Lower lobe of right lung (tissue), 2 donors: ENCODE data around the gene PEAK1. TPM values are rescaled to one million over a fixed set of nuclear protein-coding genes. Genes with fewer than 3 reads are reported as not detected.

ENCODE experiments used
- ATAC-seq, 2 donors: fragments of 200-7000 bp; cut with Tn5 transposase; one replicate each; pipeline ENCODE4 v1.9.1; 2020 to 2022; ENCODE audit warnings: mild to moderate bottlenecking in 2 of 2, moderate library complexity in 2 of 2
- DNase-seq: peaks from one replicate; pipeline ENCODE4 v3.0.0-alpha.2; 2020
- H3K27ac ChIP-seq: fragments of 200-600 bp; one replicate; pipeline ENCODE4 v1.8.0; 2022
- H3K27me3 ChIP-seq: fragments of 200-600 bp; one replicate; pipeline ENCODE4 v1.8.0; 2022; ENCODE audit warnings: low read depth
- H3K36me3 ChIP-seq: fragments of 200-600 bp; one replicate; pipeline ENCODE4 v1.8.0; 2022; ENCODE audit warnings: mild to moderate bottlenecking
- H3K4me1 ChIP-seq: fragments of 200-600 bp; one replicate; pipeline ENCODE4 v1.8.0; 2022
- H3K4me3 ChIP-seq: fragments of 200-600 bp; one replicate; pipeline ENCODE4 v1.8.0; 2022; ENCODE audit warnings: mild to moderate bottlenecking
- H3K9me3 ChIP-seq: fragments of 200-600 bp; one replicate; pipeline ENCODE4 v1.8.0; 2022
- intact Hi-C: fragments of 100-400 bp; cut with DNase I; formaldehyde crosslinking; loops from one replicate; pipeline ENCODE4 v1.11.0; 2022
- total RNA-seq: library from RNA; stranded (reverse); fragmentation: NEBNext Ultra II Directional; extraction: Animal tissue kit (Norgen Biotek cat#: 25700); gene quantifications from one replicate; pipeline ENCODE4 v1.2.1, GENCODE V29; 2021
- TF ChIP-seq, protein P1 (sequence below): fragments of 200-600 bp; IDR thresholded peaks from one replicate; pipeline ENCODE4 v1.8.0; 2022; ENCODE audit warnings: antibody characterized with exemption, mild to moderate bottlenecking
- donor health status: DM: no; HTN: yes; CAD: no; lungs with severe emphysema.

Gene PEAK1
- total RNA-seq, 1 donor from 2014 or later = 112 TPM

DNA sequence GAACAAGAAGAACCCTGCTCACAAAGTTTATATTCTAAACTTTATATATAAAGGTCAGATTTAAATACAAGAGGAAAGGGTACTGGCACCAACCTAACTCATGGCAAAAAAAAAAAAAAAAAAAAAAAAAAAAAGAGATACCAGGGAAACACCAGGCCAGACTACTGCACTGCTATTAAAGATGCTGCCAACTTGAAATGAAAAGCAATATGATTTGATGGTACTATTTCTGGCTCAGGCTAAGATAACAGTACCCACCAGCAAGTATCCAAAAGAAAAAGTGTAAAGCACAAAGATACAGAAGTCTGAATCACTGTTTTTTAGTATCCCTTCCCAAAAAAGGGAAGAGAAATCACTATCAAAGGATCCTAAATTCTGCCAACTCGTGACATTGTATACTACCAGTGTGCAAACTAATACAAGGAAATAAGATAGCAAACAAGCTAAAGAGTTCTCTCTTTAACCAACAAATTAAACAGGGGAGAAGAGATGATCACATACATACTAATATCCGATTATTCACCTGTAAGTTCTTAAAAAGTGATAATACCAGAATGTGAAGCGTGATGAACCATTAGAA lies 28.4 kb downstream of the PEAK1 start:
- Histone ChIP-seq H3K27me3 (no peaks in the 10 kb centered on the region), H3K27ac (no peak overlapping the region), H3K36me3 (no peaks in the 10 kb centered on the region), H3K4me3 (no peak overlapping the region), H3K4me1 (peaks cover 17% of the 10 kb centered on the region), H3K9me3 (peaks cover 19% of the 10 kb centered on the region)
- no peak for DNase-seq
- no peak for ATAC-seq
- intact Hi-C loops = no loop called here
- TF ChIP-seq, protein P1, sequence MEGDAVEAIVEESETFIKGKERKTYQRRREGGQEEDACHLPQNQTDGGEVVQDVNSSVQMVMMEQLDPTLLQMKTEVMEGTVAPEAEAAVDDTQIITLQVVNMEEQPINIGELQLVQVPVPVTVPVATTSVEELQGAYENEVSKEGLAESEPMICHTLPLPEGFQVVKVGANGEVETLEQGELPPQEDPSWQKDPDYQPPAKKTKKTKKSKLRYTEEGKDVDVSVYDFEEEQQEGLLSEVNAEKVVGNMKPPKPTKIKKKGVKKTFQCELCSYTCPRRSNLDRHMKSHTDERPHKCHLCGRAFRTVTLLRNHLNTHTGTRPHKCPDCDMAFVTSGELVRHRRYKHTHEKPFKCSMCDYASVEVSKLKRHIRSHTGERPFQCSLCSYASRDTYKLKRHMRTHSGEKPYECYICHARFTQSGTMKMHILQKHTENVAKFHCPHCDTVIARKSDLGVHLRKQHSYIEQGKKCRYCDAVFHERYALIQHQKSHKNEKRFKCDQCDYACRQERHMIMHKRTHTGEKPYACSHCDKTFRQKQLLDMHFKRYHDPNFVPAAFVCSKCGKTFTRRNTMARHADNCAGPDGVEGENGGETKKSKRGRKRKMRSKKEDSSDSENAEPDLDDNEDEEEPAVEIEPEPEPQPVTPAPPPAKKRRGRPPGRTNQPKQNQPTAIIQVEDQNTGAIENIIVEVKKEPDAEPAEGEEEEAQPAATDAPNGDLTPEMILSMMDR = no peak

DNA sequence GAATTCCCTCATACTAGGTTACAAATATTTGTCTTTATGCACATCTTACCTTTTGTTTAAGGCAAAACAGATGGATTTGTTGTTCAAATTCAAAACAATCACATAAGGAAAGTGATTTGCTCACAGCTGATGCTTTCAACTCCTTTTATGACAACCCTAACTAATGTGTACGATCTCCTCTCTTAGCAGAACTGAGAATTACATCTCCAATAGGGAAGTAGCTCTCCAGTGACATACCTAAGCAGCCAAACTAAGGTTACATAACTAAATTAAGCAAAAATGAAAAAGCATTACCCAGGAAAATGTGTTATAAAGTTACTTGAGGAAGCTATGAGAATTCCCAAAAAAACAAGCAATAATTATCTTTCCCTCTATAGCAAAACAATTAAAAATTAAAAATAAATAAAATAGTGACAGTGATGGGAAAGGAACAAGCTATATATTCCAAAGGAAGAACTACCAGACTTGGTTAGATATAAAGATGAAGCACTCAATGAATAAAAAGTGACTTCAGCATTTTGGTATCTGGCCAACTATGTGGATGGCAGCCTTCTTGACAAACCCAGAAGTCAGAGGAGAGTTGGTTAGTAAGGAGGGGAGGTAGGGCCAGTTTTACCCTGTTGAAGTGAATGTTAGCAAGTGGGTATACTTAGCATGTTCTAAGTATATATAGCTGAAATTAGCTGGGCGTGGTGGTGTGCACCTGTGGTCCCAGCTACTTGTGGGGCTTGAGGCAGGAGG lies 32.4 kb downstream of the PEAK1 start:
- Histone ChIP-seq H3K4me3 (no peak overlapping the region), H3K27me3 (no peaks in the 10 kb centered on the region), H3K4me1 (peaks cover 30% of the 10 kb centered on the region), H3K27ac (no peak overlapping the region), H3K36me3 (no peaks in the 10 kb centered on the region), H3K9me3 (no peaks in the 10 kb centered on the region)
- no peak for ATAC-seq
- intact Hi-C loops = no loop called here
- DNase-seq = no peak
- TF ChIP-seq, protein P1 = no peak

DNA sequence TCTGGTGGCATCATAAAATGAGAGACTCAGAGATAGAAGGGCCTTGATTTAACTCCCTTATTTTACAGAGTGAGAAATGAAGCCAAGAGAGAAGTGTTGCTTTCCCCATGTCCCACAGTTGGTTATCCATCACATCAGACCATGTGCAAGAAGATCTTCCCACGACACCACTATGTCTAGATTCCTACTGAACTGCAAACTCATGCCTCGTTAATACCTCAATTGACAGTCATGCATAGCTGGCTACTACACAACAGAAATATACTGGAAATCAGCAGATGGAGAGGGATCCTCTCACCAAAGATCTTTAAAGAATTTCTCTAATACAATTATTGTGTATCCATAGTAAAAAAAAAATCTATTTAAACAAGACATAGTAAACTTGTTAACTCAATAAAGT lies 33.3 kb downstream of the PEAK1 start:
- peaks cover 30% of the 10 kb centered on the region for H3K4me1 ChIP-seq
- H3K27me3 ChIP-seq = no peaks in the 10 kb centered on the region
- no peak for ATAC-seq

DNA sequence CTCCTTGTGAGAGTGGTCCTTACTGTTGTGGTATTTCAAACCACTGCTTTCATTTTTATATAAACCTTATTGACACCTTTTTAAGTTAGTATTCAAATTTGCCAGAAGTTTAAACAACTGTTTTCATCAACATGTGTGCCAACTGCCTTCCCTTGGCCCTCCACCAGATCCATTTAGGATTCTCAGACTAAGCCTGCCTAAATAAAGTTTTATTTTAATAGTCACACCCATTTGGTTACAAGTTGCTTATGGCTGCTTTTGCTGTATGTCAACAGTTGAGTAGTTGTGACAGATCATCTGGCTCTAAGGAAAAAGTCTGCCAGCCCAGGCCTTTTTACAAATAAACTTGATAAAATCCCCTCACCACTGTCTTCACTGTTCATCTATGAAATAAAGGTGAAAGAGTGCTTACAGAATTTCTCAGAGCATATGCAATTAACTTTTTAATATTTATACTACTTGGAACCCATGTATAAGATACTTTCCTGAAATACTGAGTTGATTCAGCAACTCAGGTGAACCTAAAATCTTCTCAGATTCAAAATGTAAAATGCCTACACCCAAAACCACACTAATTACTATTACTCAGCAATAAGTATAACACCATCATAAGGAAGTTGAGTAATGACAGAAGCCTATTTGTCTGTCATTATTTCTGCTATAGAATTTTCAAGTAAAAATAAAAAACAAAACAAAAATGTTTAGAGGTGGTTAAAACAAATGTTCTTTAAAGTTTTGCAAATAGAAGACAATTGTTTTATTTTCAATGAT lies 35.1 kb downstream of the PEAK1 start:
- H3K4me3 ChIP-seq = no peak overlapping the region
- intact Hi-C loops = no loop called here
- no peak for DNase-seq

More for the DNA sequence above, 33.3 kb downstream of the PEAK1 start:
- no peak overlapping the region for H3K27ac ChIP-seq
- H3K9me3 ChIP-seq = no peaks in the 10 kb centered on the region
- no peak for DNase-seq
- intact Hi-C loops = no loop called here
- TF ChIP-seq, protein P1 = no peak
- H3K36me3 ChIP-seq = no peaks in the 10 kb centered on the region
- H3K4me3 ChIP-seq = no peak overlapping the region

DNA sequence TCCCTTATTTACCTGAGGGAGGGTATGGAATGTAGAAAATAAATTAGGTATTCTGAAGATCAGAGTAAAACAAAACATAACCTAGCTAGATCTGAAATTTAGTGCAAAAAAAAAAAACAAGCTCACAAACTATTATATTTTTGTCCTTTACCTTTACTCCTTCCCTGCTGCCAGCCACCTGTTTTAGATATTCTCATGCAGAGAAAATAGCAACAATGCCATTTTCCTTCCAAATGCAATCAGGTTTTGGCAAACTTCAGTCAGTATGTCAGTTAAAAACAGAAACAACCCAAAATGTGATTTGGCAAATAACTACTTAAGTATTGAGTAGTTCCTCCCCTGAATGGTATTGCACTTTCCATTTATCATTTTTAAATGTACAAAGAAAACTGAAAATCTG lies 35.8 kb downstream of the PEAK1 start:
- Histone ChIP-seq H3K36me3 (no peaks in the 10 kb centered on the region), H3K9me3 (no peaks in the 10 kb centered on the region), H3K27ac (no peak overlapping the region), H3K4me3 (no peak overlapping the region), H3K4me1 (peaks cover 27% of the 10 kb centered on the region), H3K27me3 (no peaks in the 10 kb centered on the region)
- DNase-seq (no peak), ATAC-seq (no peak)
- intact Hi-C loops = no loop called here
- TF ChIP-seq, protein P1 = no peak

More for the DNA sequence above, 35.1 kb downstream of the PEAK1 start:
- ATAC-seq = no peak
- Histone ChIP-seq H3K27ac (no peak overlapping the region), H3K36me3 (no peaks in the 10 kb centered on the region), H3K4me1 (peaks cover 27% of the 10 kb centered on the region), H3K27me3 (no peaks in the 10 kb centered on the region), H3K9me3 (no peaks in the 10 kb centered on the region)
- TF ChIP-seq, protein P1 = no peak
